KMS-11 (cell line): ENCODE data around the gene ATP2A3.

Experiments used
- H2AFZ ChIP-seq: fragments of 200-600 bp; sonication (generic); 2 replicates; pipeline ENCODE4 v1.6.1; 2016; ENCODE audit warnings: antibody characterized with exemption, mixed run types, low read depth
- H3K27ac ChIP-seq: fragments of 200-600 bp; sonication (generic); 2 replicates; pipeline ENCODE4 v1.6.1; 2016; ENCODE audit warnings: mild to moderate bottlenecking, mixed run types
- H3K27me3 ChIP-seq: fragments of 200-600 bp; sonication (generic); 2 replicates; pipeline ENCODE4 v1.6.1; 2017; ENCODE audit warnings: mild to moderate bottlenecking, low read depth, mixed run types, moderate library complexity; ENCODE audit not compliant: insufficient read depth
- H3K36me3 ChIP-seq: fragments of 200-600 bp; sonication (generic); 2 replicates; pipeline ENCODE4 v1.6.1; 2017; ENCODE audit warnings: mild to moderate bottlenecking, mixed run types; ENCODE audit not compliant: insufficient read depth
- H3K4me1 ChIP-seq: fragments of 200-600 bp; sonication (generic); 2 replicates; pipeline ENCODE4 v1.6.1; 2016; ENCODE audit warnings: mild to moderate bottlenecking, low read depth, mixed run types; ENCODE audit not compliant: poor library complexity, severe bottlenecking
- H3K4me2 ChIP-seq: fragments of 200-600 bp; sonication (generic); 2 replicates; pipeline ENCODE4 v1.7.0; 2016; ENCODE audit warnings: mild to moderate bottlenecking, mixed run types
- H3K4me3 ChIP-seq: fragments of 200-600 bp; sonication (generic); IDR thresholded peaks from 2 replicates; pipeline ENCODE4 v1.6.1; 2017; ENCODE audit warnings: low read depth, low read length, mixed read lengths; ENCODE audit not compliant: insufficient read depth
- H3K79me2 ChIP-seq: fragments of 200-600 bp; sonication (generic); 2 replicates; pipeline ENCODE4 v1.6.1; 2016; ENCODE audit warnings: low read depth, mixed run types; ENCODE audit not compliant: insufficient read depth
- H3K9ac ChIP-seq: fragments of 200-600 bp; sonication (generic); 2 replicates; pipeline ENCODE4 v1.6.1; 2016; ENCODE audit warnings: mild to moderate bottlenecking, mixed run types
- H4K20me1 ChIP-seq: fragments of 200-600 bp; sonication (generic); 2 replicates; pipeline ENCODE4 v1.6.1; 2016; ENCODE audit warnings: mild to moderate bottlenecking, mixed run types; ENCODE audit not compliant: insufficient read depth
- TF ChIP-seq, protein P1 (sequence below): fragments of 200-600 bp; sonication (generic); conservative IDR thresholded peaks from 2 replicates; pipeline ENCODE4 v1.6.1; 2017; ENCODE audit warnings: low read depth, mild to moderate bottlenecking, antibody characterized with exemption, low read length, moderate library complexity, mixed read lengths

Gene ATP2A3

DNA sequence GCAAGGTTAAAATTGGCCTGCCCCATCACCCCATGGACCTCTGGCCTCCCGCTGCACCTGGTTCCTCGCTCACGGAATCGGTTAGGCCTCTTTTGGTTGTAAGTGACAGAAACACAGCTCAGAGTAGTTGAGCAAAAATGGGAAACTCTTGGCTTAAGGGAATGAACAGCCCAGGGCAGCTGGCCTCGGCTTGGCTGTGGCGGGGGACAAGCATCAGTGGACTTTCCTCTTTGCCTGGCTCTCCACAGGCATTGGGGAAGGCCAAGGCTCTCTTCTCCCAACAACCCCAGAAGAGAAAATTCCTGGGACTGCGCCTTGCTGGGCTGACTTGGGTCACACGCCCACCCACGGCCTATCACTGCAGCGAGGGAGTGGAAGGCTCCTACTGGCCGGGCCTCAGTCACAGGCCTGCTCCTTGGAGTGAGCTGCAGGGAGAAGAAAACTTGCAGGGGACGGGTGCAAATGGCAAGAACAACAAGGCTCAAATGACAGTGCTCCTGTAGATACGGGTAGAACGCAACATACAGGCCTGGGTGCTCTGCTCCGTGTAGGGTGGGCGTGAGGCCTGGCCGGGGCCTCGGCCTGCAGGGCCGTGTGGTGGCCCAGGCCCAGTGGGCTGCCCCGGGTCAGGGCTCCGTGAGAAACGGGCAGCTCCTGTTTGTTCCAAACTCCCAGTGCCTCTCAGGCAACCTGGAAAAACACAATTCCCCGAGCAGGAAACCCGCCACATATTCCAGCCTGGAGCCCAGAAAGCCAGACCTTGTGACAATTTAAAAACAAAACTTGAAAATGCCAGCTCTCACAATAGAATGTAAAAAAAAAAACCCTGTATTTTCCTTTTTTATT lies 25.0 kb upstream of the ATP2A3 start:
- no peak overlapping the region for H3K4me2 ChIP-seq
- H4K20me1 ChIP-seq: no peaks in the 10 kb centered on the region
- no peaks in the 10 kb centered on the region for H3K27me3 ChIP-seq
- TF ChIP-seq, protein P1, sequence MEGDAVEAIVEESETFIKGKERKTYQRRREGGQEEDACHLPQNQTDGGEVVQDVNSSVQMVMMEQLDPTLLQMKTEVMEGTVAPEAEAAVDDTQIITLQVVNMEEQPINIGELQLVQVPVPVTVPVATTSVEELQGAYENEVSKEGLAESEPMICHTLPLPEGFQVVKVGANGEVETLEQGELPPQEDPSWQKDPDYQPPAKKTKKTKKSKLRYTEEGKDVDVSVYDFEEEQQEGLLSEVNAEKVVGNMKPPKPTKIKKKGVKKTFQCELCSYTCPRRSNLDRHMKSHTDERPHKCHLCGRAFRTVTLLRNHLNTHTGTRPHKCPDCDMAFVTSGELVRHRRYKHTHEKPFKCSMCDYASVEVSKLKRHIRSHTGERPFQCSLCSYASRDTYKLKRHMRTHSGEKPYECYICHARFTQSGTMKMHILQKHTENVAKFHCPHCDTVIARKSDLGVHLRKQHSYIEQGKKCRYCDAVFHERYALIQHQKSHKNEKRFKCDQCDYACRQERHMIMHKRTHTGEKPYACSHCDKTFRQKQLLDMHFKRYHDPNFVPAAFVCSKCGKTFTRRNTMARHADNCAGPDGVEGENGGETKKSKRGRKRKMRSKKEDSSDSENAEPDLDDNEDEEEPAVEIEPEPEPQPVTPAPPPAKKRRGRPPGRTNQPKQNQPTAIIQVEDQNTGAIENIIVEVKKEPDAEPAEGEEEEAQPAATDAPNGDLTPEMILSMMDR: no peak
- H3K9ac ChIP-seq: no peak overlapping the region
- no peaks in the 10 kb centered on the region for H3K4me1 ChIP-seq
- H3K27ac ChIP-seq: no peak overlapping the region
- H2AFZ ChIP-seq: no peak overlapping the region
- no peaks in the 10 kb centered on the region for H3K36me3 ChIP-seq
- no peak overlapping the region for H3K4me3 ChIP-seq
- no peaks in the 10 kb centered on the region for H3K79me2 ChIP-seq

DNA sequence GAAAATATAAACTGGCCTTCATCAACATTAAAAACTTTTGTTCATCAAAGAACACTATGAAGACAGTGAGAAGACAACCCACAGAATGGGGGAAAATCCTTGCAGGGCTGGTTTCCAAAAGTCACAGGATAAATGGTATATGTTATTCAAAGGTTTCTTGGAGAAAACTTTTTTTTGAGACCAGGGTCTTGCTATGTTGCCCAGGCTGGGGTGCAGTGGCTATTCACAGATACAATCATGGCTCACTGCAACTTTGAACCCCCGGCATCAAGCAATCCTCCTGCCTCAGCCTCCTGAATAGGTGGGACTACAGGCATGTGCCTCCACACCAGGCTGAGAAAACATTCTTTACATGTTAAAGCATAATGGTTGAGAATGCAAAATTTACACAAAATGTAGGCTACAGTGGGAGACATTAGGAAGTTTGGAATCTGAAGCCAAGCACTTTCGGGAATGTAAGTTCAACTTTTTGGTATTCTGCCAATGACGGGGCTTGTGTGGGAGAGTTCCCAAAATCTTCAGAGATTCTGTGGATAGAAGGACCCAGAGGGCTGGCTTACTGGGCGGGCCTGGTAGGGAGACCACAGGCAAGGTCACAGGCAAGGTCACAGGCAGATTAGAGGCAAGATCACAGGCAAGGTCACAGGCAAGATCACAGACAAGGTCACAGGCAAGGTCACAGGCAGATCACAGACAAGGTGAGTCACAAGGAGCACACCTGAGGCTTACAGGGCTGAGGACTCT lies 24.2 kb upstream of the ATP2A3 start:
- Histone ChIP-seq H3K9ac (no peak overlapping the region), H3K79me2 (no peaks in the 10 kb centered on the region), H3K27ac (no peak overlapping the region), H3K27me3 (no peaks in the 10 kb centered on the region), H2AFZ (no peak overlapping the region), H4K20me1 (no peaks in the 10 kb centered on the region), H3K36me3 (no peaks in the 10 kb centered on the region), H3K4me1 (no peaks in the 10 kb centered on the region), H3K4me2 (no peak overlapping the region), H3K4me3 (no peak overlapping the region)
- TF ChIP-seq, protein P1: no peak

DNA sequence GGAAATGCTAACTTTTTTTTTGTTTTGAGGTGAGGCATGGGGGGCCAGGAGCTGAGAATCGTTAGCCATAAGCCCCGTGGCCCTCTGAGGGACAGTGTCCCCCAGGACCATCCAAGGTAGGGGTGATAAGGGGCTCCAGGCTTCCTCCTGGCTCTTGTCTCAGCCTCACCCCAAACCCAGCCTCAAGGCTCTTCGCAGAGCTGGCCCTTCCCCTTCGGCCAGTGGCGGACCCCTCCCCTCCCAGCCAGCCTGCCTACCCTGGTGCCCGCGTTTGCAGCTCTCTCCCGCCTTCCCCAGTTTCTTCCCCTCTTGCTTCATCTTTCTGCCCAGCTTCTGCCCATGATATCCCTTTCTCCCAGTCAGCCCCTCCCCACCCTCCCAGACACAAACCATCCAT lies 22.7 kb upstream of the ATP2A3 start:
- no peak overlapping the region for H3K9ac ChIP-seq
- TF ChIP-seq, protein P1: no peak
- H3K36me3 ChIP-seq: no peaks in the 10 kb centered on the region
- H2AFZ ChIP-seq: no peak overlapping the region
- H3K4me3 ChIP-seq: no peak overlapping the region
- no peaks in the 10 kb centered on the region for H3K4me1 ChIP-seq
- no peak overlapping the region for H3K4me2 ChIP-seq
- no peaks in the 10 kb centered on the region for H3K27me3 ChIP-seq
- no peaks in the 10 kb centered on the region for H4K20me1 ChIP-seq
- no peaks in the 10 kb centered on the region for H3K79me2 ChIP-seq
- no peak overlapping the region for H3K27ac ChIP-seq

DNA sequence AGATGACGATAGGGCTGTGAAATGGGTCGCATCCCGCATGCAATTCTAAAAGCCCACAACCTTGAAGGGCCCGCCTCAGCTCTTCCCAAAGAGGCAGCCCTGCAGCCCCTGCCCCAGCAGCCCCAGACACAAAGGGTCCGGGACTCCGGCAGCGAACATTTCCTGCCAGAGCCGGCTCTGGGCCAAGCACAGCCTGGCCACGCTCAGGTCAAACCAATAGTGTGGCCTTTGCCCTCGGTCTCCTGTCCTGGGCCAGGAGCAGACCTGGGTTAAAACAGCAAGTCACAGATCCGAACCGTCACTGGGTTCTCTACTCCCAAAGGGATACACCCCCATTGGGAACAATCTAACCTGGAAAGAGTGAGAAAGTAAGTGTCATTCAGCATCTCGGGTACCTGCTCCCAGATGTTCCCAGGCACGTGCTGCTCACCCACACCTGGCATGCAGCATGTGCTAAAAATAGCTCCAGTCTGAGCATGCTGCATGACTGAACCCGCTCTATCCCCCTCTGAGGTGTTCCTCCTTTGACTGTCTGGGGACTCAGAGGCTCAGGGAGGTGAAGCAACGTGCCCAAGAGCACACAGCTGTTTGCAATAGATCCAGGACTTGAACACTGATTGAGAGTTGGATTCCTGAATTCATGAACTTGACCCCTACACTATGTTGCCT lies 22.2 kb upstream of the ATP2A3 start:
- no peaks in the 10 kb centered on the region for H4K20me1 ChIP-seq
- no peaks in the 10 kb centered on the region for H3K4me1 ChIP-seq
- no peak overlapping the region for H3K27ac ChIP-seq
- TF ChIP-seq, protein P1: no peak
- H3K4me3 ChIP-seq: no peak overlapping the region
- H2AFZ ChIP-seq: no peak overlapping the region
- H3K9ac ChIP-seq: no peak overlapping the region
- H3K27me3 ChIP-seq: no peaks in the 10 kb centered on the region
- no peaks in the 10 kb centered on the region for H3K79me2 ChIP-seq
- H3K4me2 ChIP-seq: no peak overlapping the region
- no peaks in the 10 kb centered on the region for H3K36me3 ChIP-seq
